Activated CD4-positive, alpha-beta T cell treated with anti-CD3 and anti-CD28 coated beads for 36 hours (primary cell): Measurements from ENCODE around the gene ACOXL. TPM values are rescaled to one million over a fixed set of nuclear protein-coding genes. Genes with fewer than 3 reads are reported as not detected.

ENCODE experiments used
- ATAC-seq: fragments of 200-7000 bp; cut with Tn5 transposase; one replicate; pipeline ENCODE4 v1.10.0; 2021; ENCODE audit warnings: mild to moderate bottlenecking, moderate library complexity
- CTCF ChIA-PET: fragments of 350-600 bp; sonication (Branson Sonifier 250); formaldehyde crosslinking; loops from one replicate; lab custom pipeline; 2021; ENCODE audit warnings: antibody characterized with exemption; lab: Charles Lee
- POLR2A ChIA-PET: fragments of 350-600 bp; sonication (Branson Sonifier 250); formaldehyde crosslinking; loops from one replicate; lab custom pipeline; 2021; ENCODE audit warnings: antibody characterized with exemption, inconsistent platforms; lab: Charles Lee
- DNase-seq: peaks from one replicate; pipeline ENCODE4 v3.0.0-alpha.2; 2020
- H3K27ac Mint-ChIP-seq: one replicate; pipeline ENCODE4 v1.8.0; 2021; ENCODE audit warnings: mixed read lengths
- H3K27me3 Mint-ChIP-seq: one replicate; pipeline ENCODE4 v1.8.0; 2021; ENCODE audit warnings: mixed read lengths
- H3K36me3 Mint-ChIP-seq: one replicate; pipeline ENCODE4 v1.8.0; 2021; ENCODE audit warnings: low read depth, mixed read lengths
- H3K4me1 Mint-ChIP-seq: one replicate; pipeline ENCODE4 v1.8.0; 2021; ENCODE audit warnings: mixed read lengths
- H3K4me3 Mint-ChIP-seq: one replicate; pipeline ENCODE4 v1.8.0; 2021; ENCODE audit warnings: mild to moderate bottlenecking, moderate library complexity, mixed read lengths
- H3K9me3 Mint-ChIP-seq: one replicate; pipeline ENCODE4 v1.8.0; 2021; ENCODE audit warnings: low read depth, mixed read lengths
- intact Hi-C, 2 experiments: fragments of 100-400 bp; cut with DNase I in 1 of 2; cut with micrococcal nuclease in 1 of 2; formaldehyde crosslinking; loops; one replicate each; pipeline versions ENCODE4 v1.14.2 to v1.15.1; 2022 to 2024; cut with DNase I, micrococcal nuclease
- total RNA-seq, 2 experiments: library from RNA; stranded (reverse); gene quantifications; one replicate each; pipeline ENCODE4 v1.2.3, GENCODE V29; 2021

Gene ACOXL
- total RNA-seq, 2 experiments from 2014 or later = 0.23 TPM; not detected in 1

GRCh38 chr2:111120253-111121027, 388.1 kb downstream of the ACOXL start, which contains the start of gene BCL2L11:
TSS of gene BCL2L11 (plus strand) at chr2:111120914. CDS start at chr2:111123746, 2,832 bp downstream.
- peaks cover 26% of the 10 kb centered on the region for H3K36me3 Mint-ChIP-seq
- intact Hi-C loops = loop anchor here (1.0 to 5.0 kb wide), 3 partner anchors 47 to 934 kb away; partner anchors contain the start of gene BUB1 (in 1 of the 2)
- peak within 1 kb of the TSS; percentile 85 for H3K27ac Mint-ChIP-seq
- CTCF ChIA-PET = interaction anchor here (0.6 to 1.1 kb wide), 3 partner anchors 21 to 309 kb away, joined by 3 read pairs; no protein-coding TSS in a partner anchor
- H3K27me3 Mint-ChIP-seq = peaks cover 18% of the 10 kb centered on the region
- POLR2A ChIA-PET = interaction anchor here (0.5 to 1.1 kb wide), 7 partner anchors 9 to 1105 kb away, joined by 3 to 4 read pairs (median 3); no protein-coding TSS in a partner anchor
- H3K4me3 Mint-ChIP-seq = peak within 1 kb of the TSS; percentile 90
- H3K9me3 Mint-ChIP-seq = no peaks in the 10 kb centered on the region
- peak; percentile 67 for ATAC-seq
- peaks cover 60% of the 10 kb centered on the region for H3K4me1 Mint-ChIP-seq
- DNase-seq = peak; percentile 93

GRCh38 chr2:111121028-111121827, 388.9 kb downstream of the ACOXL start:
- peak overlapping the region; percentile 90 for H3K4me3 Mint-ChIP-seq
- peak; percentile 4 for ATAC-seq
- DNase-seq = peak; percentile 72
- no peaks in the 10 kb centered on the region for H3K9me3 Mint-ChIP-seq
- H3K36me3 Mint-ChIP-seq = peaks cover 34% of the 10 kb centered on the region
- H3K4me1 Mint-ChIP-seq = peaks cover 60% of the 10 kb centered on the region
- CTCF ChIA-PET = interaction anchor here (0.6 to 1.1 kb wide), 4 partner anchors 22 to 309 kb away, joined by 3 read pairs; no protein-coding TSS in a partner anchor
- intact Hi-C loops = loop anchor here (5.0 kb wide), 2 partner anchors 46 to 444 kb away; partner anchors contain the start of gene BUB1 (in 1 of the 2)
- H3K27me3 Mint-ChIP-seq = peaks cover 20% of the 10 kb centered on the region
- POLR2A ChIA-PET = interaction anchor here (0.6 to 1.1 kb wide), 5 partner anchors 9 to 255 kb away, joined by 3 to 4 read pairs (median 3); no protein-coding TSS in a partner anchor
- H3K27ac Mint-ChIP-seq = peak overlapping the region; percentile 85

- Mint-ChIP-seq H3K9me3 (no peaks in the 10 kb centered on the region), H3K4me1 (peaks cover 58% of the 10 kb centered on the region), H3K27ac (peak overlapping the region; percentile 85), H3K36me3 (peaks cover 42% of the 10 kb centered on the region), H3K4me3 (peak overlapping the region; percentile 90), H3K27me3 (peaks cover 19% of the 10 kb centered on the region)
- ATAC-seq (peak; percentile 48), DNase-seq (peak; percentile 87)
- CTCF ChIA-PET = interaction anchor here (0.9 kb wide), 1 partner anchor 244 kb away, joined by 3 read pairs; no protein-coding TSS in a partner anchor
- POLR2A ChIA-PET = interaction anchor here (1.1 kb wide), 1 partner anchor 8 kb away, joined by 4 read pairs; no protein-coding TSS in a partner anchor
- intact Hi-C loops = loop anchor here (5.0 kb wide), 2 partner anchors 45 to 445 kb away; partner anchors contain the start of gene BUB1 (in 1 of the 2)
Observed at GRCh38 chr2:111121828-111122630, 389.7 kb downstream of the ACOXL start.

GRCh38 chr2:111122631-111123421, 390.5 kb downstream of the ACOXL start:
- H3K36me3 Mint-ChIP-seq = peaks cover 48% of the 10 kb centered on the region
- H3K9me3 Mint-ChIP-seq = no peaks in the 10 kb centered on the region
- H3K4me3 Mint-ChIP-seq = peak overlapping the region; percentile 90
- POLR2A ChIA-PET = interaction anchor here (0.6 kb wide), 1 partner anchor 1169 kb away, joined by 4 read pairs; no protein-coding TSS in a partner anchor
- intact Hi-C loops = loop anchor here (5.0 kb wide), 2 partner anchors 44 to 446 kb away; partner anchors contain the start of gene BUB1 (in 1 of the 2)
- CTCF ChIA-PET = no interaction called here
- DNase-seq (peak; percentile 57), ATAC-seq (no peak)
- no peak overlapping the region for H3K27ac Mint-ChIP-seq
- H3K4me1 Mint-ChIP-seq = peaks cover 52% of the 10 kb centered on the region
- H3K27me3 Mint-ChIP-seq = peaks cover 15% of the 10 kb centered on the region

- DNase-seq (no peak), ATAC-seq (no peak)
- Mint-ChIP-seq H3K27me3 (peaks cover 10% of the 10 kb centered on the region), H3K4me3 (peak overlapping the region; percentile 55), H3K27ac (no peak overlapping the region), H3K9me3 (no peaks in the 10 kb centered on the region), H3K4me1 (peaks cover 43% of the 10 kb centered on the region), H3K36me3 (peaks cover 57% of the 10 kb centered on the region)
- ChIA-PET POLR2A (interaction anchor here (0.6 kb wide), 1 partner anchor 1168 kb away, joined by 4 read pairs; no protein-coding TSS in a partner anchor), CTCF (no interaction called here)
- intact Hi-C loops = loop anchor here (5.0 kb wide), 2 partner anchors 44 to 446 kb away; partner anchors contain the start of gene BUB1 (in 1 of the 2)
Observed at GRCh38 chr2:111123751-111124150, 391.4 kb downstream of the ACOXL start.

- ChIA-PET POLR2A (interaction anchor here (0.6 kb wide), 1 partner anchor 37 kb away, joined by 4 read pairs; no protein-coding TSS in a partner anchor), CTCF (interaction anchor here (1.0 kb wide), 1 partner anchor 37 kb away, joined by 3 read pairs; no protein-coding TSS in a partner anchor)
- Mint-ChIP-seq H3K27ac (no peak overlapping the region), H3K36me3 (peaks cover 75% of the 10 kb centered on the region), H3K4me1 (peaks cover 32% of the 10 kb centered on the region), H3K4me3 (no peak overlapping the region), H3K27me3 (peaks cover 7% of the 10 kb centered on the region), H3K9me3 (no peaks in the 10 kb centered on the region)
- DNase-seq (no peak), ATAC-seq (no peak)
- intact Hi-C loops = no loop called here
Observed at GRCh38 chr2:111126581-111126980, 394.2 kb downstream of the ACOXL start.

GRCh38 chr2:111127351-111127750, 395.0 kb downstream of the ACOXL start:
- peaks cover 31% of the 10 kb centered on the region for H3K4me1 Mint-ChIP-seq
- intact Hi-C loops = no loop called here
- H3K36me3 Mint-ChIP-seq = peaks cover 80% of the 10 kb centered on the region
- ChIA-PET POLR2A (no interaction called here), CTCF (no interaction called here)
- no peak overlapping the region for H3K4me3 Mint-ChIP-seq
- no peak for ATAC-seq
- no peak for DNase-seq
- H3K9me3 Mint-ChIP-seq = no peaks in the 10 kb centered on the region
- H3K27ac Mint-ChIP-seq = no peak overlapping the region
- H3K27me3 Mint-ChIP-seq = peaks cover 7% of the 10 kb centered on the region

- Mint-ChIP-seq H3K27me3 (peaks cover 7% of the 10 kb centered on the region), H3K4me3 (no peak overlapping the region), H3K4me1 (peaks cover 31% of the 10 kb centered on the region), H3K36me3 (peaks cover 81% of the 10 kb centered on the region), H3K27ac (no peak overlapping the region), H3K9me3 (no peaks in the 10 kb centered on the region)
- ATAC-seq (no peak), DNase-seq (no peak)
- intact Hi-C loops = no loop called here
- ChIA-PET POLR2A (no interaction called here), CTCF (no interaction called here)
Observed at GRCh38 chr2:111128096-111128495, 395.7 kb downstream of the ACOXL start.

- Mint-ChIP-seq H3K27ac (no peak overlapping the region), H3K4me3 (no peak overlapping the region)
- CTCF ChIA-PET = interaction anchor here (0.6 to 1.8 kb wide), 3 partner anchors 9 to 167 kb away, joined by 3 to 6 read pairs (median 3); no protein-coding TSS in a partner anchor
Observed at GRCh38 chr2:111133603-111134002, 401.2 kb downstream of the ACOXL start.

More at GRCh38 chr2:111133603-111134002, 401.2 kb downstream of the ACOXL start:
- POLR2A ChIA-PET = no interaction called here
- no peak for ATAC-seq
- H3K27me3 Mint-ChIP-seq = no peaks in the 10 kb centered on the region
- no peak for DNase-seq
- intact Hi-C loops = no loop called here
- peaks cover 63% of the 10 kb centered on the region for H3K36me3 Mint-ChIP-seq
- H3K9me3 Mint-ChIP-seq = no peaks in the 10 kb centered on the region
- H3K4me1 Mint-ChIP-seq = peaks cover 12% of the 10 kb centered on the region
